Stimulated activated CD8-positive, alpha-beta memory T cell treated with anti-CD3 and anti-CD28 coated beads, Interleukin-7, amount 100 ng/mL, for 48 hours (primary cell): ENCODE measurements around the gene IL21R.
"Not testable (repeated sequence)": the region's sequence is repeated elsewhere in the genome, so short reads cannot be mapped to it uniquely, and the experiment has no call there.

Experiments used
- DNase-seq, 2 donors: peaks; one replicate each; pipeline ENCODE4 v3.0.0-alpha.2; 2020; ENCODE audit warnings: low read depth in 1 of 2; ENCODE audit errors: extremely low read depth in 1 of 2

IL21R gene

DNA sequence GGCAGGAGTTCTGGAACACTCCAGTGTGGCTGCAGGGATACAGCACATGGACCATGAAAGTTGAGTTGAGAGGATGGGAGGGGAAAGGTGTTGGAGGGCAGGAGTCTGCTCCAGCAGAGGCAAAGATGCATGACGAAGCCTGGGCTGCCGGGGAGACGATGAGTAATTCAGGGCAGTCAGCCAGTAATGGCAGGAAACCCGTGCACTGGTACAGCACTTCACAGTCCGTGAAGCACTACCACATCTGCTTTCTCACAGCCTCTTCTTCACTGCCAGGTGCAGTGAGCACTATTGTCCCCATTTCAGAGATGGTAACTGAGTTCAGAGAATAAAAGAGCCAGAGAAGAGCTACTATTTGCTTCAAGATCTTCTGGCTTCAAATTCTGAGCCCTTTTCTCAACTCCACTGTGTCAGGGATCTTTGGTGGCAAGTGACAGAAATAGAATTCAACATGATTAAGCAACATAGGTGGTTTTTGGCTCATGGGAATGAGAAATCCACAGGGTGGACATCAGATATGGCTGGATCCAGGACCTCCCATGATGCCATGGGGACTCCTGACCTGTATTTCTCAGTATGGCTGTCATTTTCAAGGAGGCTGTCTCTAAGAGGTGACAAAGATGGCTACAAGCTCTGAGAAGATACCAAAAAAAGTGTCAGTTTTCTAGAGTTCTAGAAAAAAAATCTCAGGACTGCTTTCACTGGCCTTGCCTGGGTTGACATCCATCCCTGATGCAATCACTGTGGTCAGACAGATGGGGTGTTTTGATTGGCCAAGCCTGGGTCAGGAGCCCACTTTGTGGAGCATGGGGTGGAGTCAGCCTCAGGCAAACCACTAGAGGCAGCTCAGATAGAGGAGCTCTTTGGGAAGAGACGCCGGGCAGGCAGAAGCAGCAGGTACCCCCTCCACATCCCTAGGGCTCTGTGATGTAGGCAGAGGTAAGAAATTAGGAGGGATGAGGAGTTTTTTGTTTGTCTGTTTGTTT, 24.7 kb downstream of the IL21R start:
- peak in 1 of 2 donors; percentile 80 for DNase-seq

- no peak for DNase-seq
Measured at GRCh38 chr16:27427538-27427937, 25.6 kb downstream of the IL21R start.

GRCh38 chr16:27428026-27428785, 26.2 kb downstream of the IL21R start:
- DNase-seq = no peak

DNA sequence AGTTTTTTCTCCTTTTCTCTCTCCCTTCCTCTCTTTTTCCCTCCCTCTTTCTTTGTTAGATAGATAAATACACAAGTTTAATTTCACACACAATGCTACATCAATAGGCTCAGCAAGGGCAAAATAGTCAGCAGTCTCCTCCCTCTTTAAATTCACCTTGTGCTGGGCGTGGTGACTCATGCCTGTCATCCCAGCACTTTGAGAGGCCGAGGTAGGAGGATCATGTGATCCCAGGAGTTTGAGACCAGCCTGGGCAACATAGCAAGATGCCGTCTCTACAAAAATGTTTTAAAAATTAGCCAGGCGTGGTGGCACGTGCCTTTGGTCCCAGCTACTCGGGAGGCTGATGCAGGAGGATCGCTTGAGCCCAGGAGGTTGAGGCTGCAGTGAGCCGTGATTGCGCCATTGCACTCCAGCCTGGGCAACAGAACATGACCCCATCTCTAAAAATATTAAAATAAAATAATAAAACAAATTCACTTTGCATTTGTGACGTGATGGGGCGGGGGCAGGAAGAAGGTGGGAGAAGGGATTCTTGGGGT, 27.4 kb downstream of the IL21R start:
- DNase-seq = no peak

GRCh38 chr16:27429981-27430441, 28.0 kb downstream of the IL21R start:
- DNase-seq = no peak

DNA sequence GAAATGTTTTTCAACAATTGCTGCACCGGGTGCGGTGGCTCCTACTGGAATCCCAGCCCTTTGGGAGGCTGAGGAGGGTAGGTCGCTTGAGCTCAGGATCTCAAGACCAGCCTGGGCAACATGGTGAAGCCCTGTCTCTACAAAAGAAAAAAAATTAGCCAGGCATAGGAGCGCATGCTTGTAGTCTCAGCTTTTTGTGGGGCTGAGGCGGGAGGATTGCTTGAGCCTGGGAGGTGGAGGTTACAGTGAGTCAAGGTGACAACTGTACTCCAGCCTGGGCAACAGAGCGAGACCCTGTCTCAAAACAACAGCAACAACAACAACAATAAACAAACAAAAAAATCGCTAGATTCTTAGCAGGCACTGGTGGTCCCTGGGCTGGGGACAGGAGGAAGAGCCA, 28.5 kb downstream of the IL21R start:
- DNase-seq = no peak

GRCh38 chr16:27430923-27431484, 29.0 kb downstream of the IL21R start:
- DNase-seq = no peak

GRCh38 chr16:27431773-27432532, 30.0 kb downstream of the IL21R start:
- no peak for DNase-seq

DNA sequence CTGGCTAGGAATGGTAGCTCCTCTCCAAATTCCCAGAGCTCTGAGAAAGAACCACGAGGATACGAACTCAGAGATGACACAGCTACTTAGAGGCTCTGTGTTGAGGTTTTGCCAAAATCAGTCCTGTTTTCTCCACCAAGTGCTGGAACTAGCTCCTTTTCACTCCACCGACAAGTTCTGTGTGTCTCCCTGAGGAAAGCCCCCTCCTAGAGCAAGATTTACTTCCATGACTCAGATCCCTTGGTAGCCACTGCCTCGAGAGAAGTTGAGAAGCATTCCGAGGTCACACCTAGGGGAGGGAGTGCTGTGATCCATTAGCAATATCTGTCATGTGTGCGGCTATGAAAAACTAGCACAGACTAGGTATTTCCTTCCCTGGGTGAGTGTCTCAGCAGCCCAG, 30.6 kb downstream of the IL21R start:
- no peak for DNase-seq

GRCh38 chr16:27433191-27433590, 31.2 kb downstream of the IL21R start:
- not testable (repeated sequence) for DNase-seq

- no peak for DNase-seq
Measured at GRCh38 chr16:27433636-27434035, 31.7 kb downstream of the IL21R start.

- DNase-seq = no peak
Measured at GRCh38 chr16:27434141-27435051, 32.4 kb downstream of the IL21R start.

DNA sequence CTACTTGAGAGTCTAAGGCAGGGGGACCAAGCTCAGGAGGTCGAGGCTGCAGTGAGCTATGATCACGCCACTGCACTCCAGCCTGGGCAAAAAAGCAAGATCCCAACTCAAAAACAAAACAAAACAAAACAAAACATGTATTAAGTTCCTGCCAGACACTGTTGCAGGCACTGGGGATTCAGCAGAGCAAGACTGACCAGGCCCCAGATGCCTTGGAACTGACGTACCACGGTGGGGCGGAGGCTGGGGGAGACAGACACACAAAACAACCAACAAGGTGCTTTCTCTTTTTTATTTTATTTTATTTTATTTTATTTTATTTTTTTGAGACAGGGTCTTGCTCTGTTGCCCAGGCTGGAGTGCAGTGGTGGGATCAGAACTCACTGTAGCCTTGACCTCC, 33.2 kb downstream of the IL21R start:
- not testable (repeated sequence) for DNase-seq

- no peak for DNase-seq
Measured at GRCh38 chr16:27436065-27436464, 34.1 kb downstream of the IL21R start.

- no peak for DNase-seq
Measured at GRCh38 chr16:27436921-27437650, 35.1 kb downstream of the IL21R start.

- no peak for DNase-seq
Measured at GRCh38 chr16:27437946-27438345, 36.0 kb downstream of the IL21R start.

DNA sequence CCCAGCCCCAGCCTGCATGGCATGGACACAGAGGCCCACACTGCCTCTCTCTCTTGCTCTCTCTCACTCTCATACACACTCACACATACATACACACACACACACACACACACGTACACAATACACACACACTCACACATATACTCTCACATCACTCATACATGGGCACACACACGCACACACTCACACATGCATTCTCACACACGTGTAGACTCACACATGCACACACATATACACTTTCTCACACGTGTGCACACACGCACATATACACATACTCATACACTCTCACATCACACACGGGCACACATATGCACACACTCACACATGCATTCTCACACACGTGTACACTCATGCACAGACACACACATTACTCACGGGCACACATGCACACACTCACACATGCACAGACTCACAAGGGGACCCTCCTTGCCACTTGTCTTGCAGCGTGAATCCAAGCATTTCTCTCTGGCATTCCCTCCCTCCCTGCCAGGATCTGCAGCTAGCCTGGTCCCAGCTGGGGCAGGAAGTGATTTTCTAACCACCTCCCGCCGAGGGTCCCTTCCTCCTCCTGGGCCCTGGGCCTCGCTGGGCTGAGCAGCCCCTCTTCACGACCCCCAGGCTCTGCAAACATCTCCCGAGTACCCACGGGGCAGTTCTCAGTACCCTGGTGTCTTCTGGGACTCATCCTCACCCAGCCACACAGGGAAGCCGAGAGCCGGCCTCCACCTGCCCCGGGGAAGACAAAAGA, 37.5 kb downstream of the IL21R start:
- no peak for DNase-seq

- DNase-seq = no peak
Measured at GRCh38 chr16:27441276-27441675, 39.3 kb downstream of the IL21R start.
